ENCODE measurements around the gene OR52W1. TPM values are rescaled to one million over a fixed set of nuclear protein-coding genes. Genes with fewer than 3 reads are reported as not detected.

The OR52W1 gene
- total and polyA plus RNA-seq, 2 donors from 2014 or later, result not detected

- DNase-seq (no peak), FAIRE-seq (no peak)
- Histone ChIP-seq H3K9me3 (ENCODE audit: control insufficient read depth in 2 of 3, insufficient read depth in 1 of 3, low read length in 3 of 3) (no peaks in the 10 kb centered on the region), H3K4me3 (ENCODE audit: low read length in 3 of 3) (no peak overlapping the region), H3K9ac (ENCODE audit: low read length in 3 of 3) (no peak overlapping the region), H3K36me3 (ENCODE audit: control insufficient read depth in 2 of 3, insufficient read depth in 3 of 3, low read length in 3 of 3) (no peaks in the 10 kb centered on the region), H3K27me3 (ENCODE audit: control insufficient read depth, insufficient read depth, low read length) (no peaks in the 10 kb centered on the region), H3K27ac (ENCODE audit: low read depth in 2 of 2, low read length in 2 of 2) (no peak overlapping the region), H3K4me1 (ENCODE audit: control insufficient read depth in 2 of 3, insufficient read depth in 2 of 3, low read depth in 1 of 3, low read length in 3 of 3) (no peaks in the 10 kb centered on the region)
- intact Hi-C loops (cut with DNase I), result no loop called here
- TF ChIP-seq CTCF (IDR thresholded peaks at IDR 0.05; ENCODE audit: borderline replicate concordance, extremely low read depth, insufficient read depth), result no peak
These were observed 42.2 kb upstream of the OR52W1 start for GRCh38 chr11:6156628-6157359.

- H3K27ac ChIP-seq (ENCODE audit: low read depth in 2 of 2, low read length in 2 of 2), result no peak within 1 kb of the TSS
- no peaks in the 10 kb centered on the region for H3K27me3 ChIP-seq (ENCODE audit: control insufficient read depth, insufficient read depth, low read length)
- FAIRE-seq (no peak), DNase-seq (no peak)
- no peak within 1 kb of the TSS for H3K9ac ChIP-seq (ENCODE audit: low read length in 3 of 3)
- intact Hi-C loops (cut with DNase I), result no loop called here
- H3K4me3 ChIP-seq (ENCODE audit: low read length in 3 of 3), result no peak within 1 kb of the TSS
- no peaks in the 10 kb centered on the region for H3K36me3 ChIP-seq (ENCODE audit: control insufficient read depth in 2 of 3, insufficient read depth in 3 of 3, low read length in 3 of 3)
- no peak for TF ChIP-seq CTCF (IDR thresholded peaks at IDR 0.05; ENCODE audit: borderline replicate concordance, extremely low read depth, insufficient read depth)
- no peaks in the 10 kb centered on the region for H3K4me1 ChIP-seq (ENCODE audit: control insufficient read depth in 2 of 3, insufficient read depth in 2 of 3, low read depth in 1 of 3, low read length in 3 of 3)
- H3K9me3 ChIP-seq (ENCODE audit: control insufficient read depth in 2 of 3, insufficient read depth in 1 of 3, low read length in 3 of 3), result peaks cover 0 to 4% (median 0%) of the 10 kb centered on the region in 3 donors
These were observed 28.8 kb upstream of the OR52W1 start, which contains the start of gene OR52B2 for GRCh38 chr11:6170226-6170625. TSS of gene OR52B2 (minus strand) at chr11:6170326. CDS start at chr11:6170326, 0 bp downstream.

GRCh38 chr11:6175440-6175839, 23.6 kb upstream of the OR52W1 start:
- no peak overlapping the region for H3K27ac ChIP-seq (ENCODE audit: low read depth in 2 of 2, low read length in 2 of 2)
- intact Hi-C loops (cut with DNase I), result no loop called here
- no peak overlapping the region for H3K4me3 ChIP-seq (ENCODE audit: low read length in 3 of 3)
- H3K27me3 ChIP-seq (ENCODE audit: control insufficient read depth, insufficient read depth, low read length), result no peaks in the 10 kb centered on the region
- no peaks in the 10 kb centered on the region for H3K36me3 ChIP-seq (ENCODE audit: control insufficient read depth in 2 of 3, insufficient read depth in 3 of 3, low read length in 3 of 3)
- H3K4me1 ChIP-seq (ENCODE audit: control insufficient read depth in 2 of 3, insufficient read depth in 2 of 3, low read depth in 1 of 3, low read length in 3 of 3), result no peaks in the 10 kb centered on the region
- H3K9me3 ChIP-seq (ENCODE audit: control insufficient read depth in 2 of 3, insufficient read depth in 1 of 3, low read length in 3 of 3), result no peaks in the 10 kb centered on the region
- DNase-seq (no peak), FAIRE-seq (no peak)
- TF ChIP-seq CTCF (IDR thresholded peaks at IDR 0.05; ENCODE audit: borderline replicate concordance, extremely low read depth, insufficient read depth), result no peak
- no peak overlapping the region for H3K9ac ChIP-seq (ENCODE audit: low read length in 3 of 3)
